Measurements from ENCODE around the gene ADORA1. TPM values are rescaled to one million over a fixed set of nuclear protein-coding genes. Genes with fewer than 3 reads are reported as not detected.

ADORA1 gene
- total RNA-seq, 5 donors from 2014 or later (not counting 1 experiment from before 2014, with no cell fraction given) = not detected

DNA sequence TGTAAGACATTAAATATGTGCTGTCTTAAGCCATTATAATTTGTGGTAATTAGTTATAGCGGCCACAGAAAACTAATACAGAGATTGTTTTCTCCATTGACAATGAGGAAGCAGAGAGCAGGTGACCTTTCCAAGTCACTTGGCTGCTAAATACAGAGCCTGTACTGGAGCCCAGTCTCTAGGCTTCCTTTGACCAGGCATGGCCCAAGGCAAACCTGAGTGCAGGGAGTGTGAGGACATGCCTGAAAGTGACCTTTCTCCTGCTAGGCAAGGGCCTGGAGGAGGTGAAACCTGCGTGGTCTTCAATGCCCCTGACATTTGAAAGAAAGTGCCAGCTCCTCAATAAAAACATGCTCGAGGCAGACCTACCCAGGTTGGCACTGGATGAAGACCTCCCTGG is 71.5 kb downstream of the ADORA1 start:
- Histone ChIP-seq H3K36me3 (ENCODE audit: control insufficient read depth in 2 of 2, extremely low read depth in 1 of 2, insufficient read depth in 1 of 2, low read length in 1 of 2) (no peaks in the 10 kb centered on the region), H3K4me3 (ENCODE audit: control insufficient read depth in 1 of 2, extremely low read depth in 1 of 2, low read length in 1 of 2) (no peak overlapping the region), H3K9me3 (no peaks in the 10 kb centered on the region), H3K4me1 (ENCODE audit: control insufficient read depth in 1 of 2, extremely low read depth in 1 of 2, insufficient read depth in 2 of 2, low read length in 2 of 2) (no peaks in the 10 kb centered on the region), H3K27ac (ENCODE audit: low read length) (no peak overlapping the region), H3K27me3 (replicated peaks in 1 of 2; ENCODE audit: control insufficient read depth in 2 of 2, extremely low read depth in 1 of 2, insufficient read depth in 2 of 2, low read length in 1 of 2) (peaks cover 0 to 27% of the 10 kb centered on the region in 2 experiments)
- POLR2A ChIA-PET = no interaction called here
- H3K27me3 Mint-ChIP-seq = peaks cover 12 to 37% of the 10 kb centered on the region in 2 donors
- no peaks in the 10 kb centered on the region for H3K4me1 Mint-ChIP-seq
- ATAC-seq (replicated peaks in 1 of 4) (no peak), DNase-seq (no peak)
- no peaks in the 10 kb centered on the region for H3K9me3 Mint-ChIP-seq
- no peaks in the 10 kb centered on the region for H3K36me3 Mint-ChIP-seq
- H3K4me3 Mint-ChIP-seq = no peak overlapping the region
- no peak overlapping the region for H3K27ac Mint-ChIP-seq
- CTCF ChIA-PET = no interaction called here
- 60% methylated on average over 2 of the region's 3 CpGs for WGBS (ENCODE audit: insufficient coverage)

DNA sequence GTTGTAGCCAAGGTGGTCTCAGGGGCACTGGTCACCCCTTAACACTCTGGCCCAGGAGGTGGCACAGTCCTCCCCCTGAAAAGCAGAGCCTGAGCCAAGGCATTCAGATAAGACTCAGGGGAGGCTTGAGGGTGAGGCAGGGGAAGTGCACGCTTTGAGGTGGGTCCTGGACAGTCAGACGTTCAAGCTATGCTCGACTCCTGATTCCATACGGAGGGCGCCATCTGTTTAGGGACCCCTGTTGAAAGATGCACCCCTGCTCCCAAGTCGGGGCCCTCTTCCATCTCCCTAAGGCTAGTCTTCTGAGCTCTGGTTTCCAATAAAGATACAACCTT is 71.9 kb downstream of the ADORA1 start:
- H3K27ac Mint-ChIP-seq = no peak overlapping the region
- H3K27me3 Mint-ChIP-seq = peaks cover 12 to 37% of the 10 kb centered on the region in 2 donors
- ChIA-PET CTCF (no interaction called here), POLR2A (no interaction called here)
- H3K27me3 ChIP-seq (replicated peaks in 1 of 2; ENCODE audit: control insufficient read depth in 2 of 2, extremely low read depth in 1 of 2, insufficient read depth in 2 of 2, low read length in 1 of 2) = peaks cover 0 to 29% of the 10 kb centered on the region in 2 experiments
- no peak overlapping the region for H3K27ac ChIP-seq (ENCODE audit: low read length)
- ATAC-seq (replicated peaks in 1 of 4) = no peak
- DNase-seq = no peak
- no peaks in the 10 kb centered on the region for H3K4me1 Mint-ChIP-seq
- H3K4me3 Mint-ChIP-seq = no peak overlapping the region
- 75% methylated on average over 6 of the region's 6 CpGs for WGBS (ENCODE audit: insufficient coverage)
- H3K4me1 ChIP-seq (ENCODE audit: control insufficient read depth in 1 of 2, extremely low read depth in 1 of 2, insufficient read depth in 2 of 2, low read length in 2 of 2) = no peaks in the 10 kb centered on the region
- H3K9me3 Mint-ChIP-seq = no peaks in the 10 kb centered on the region
- no peak overlapping the region for H3K4me3 ChIP-seq (ENCODE audit: control insufficient read depth in 1 of 2, extremely low read depth in 1 of 2, low read length in 1 of 2)
- H3K36me3 ChIP-seq (ENCODE audit: control insufficient read depth in 2 of 2, extremely low read depth in 1 of 2, insufficient read depth in 1 of 2, low read length in 1 of 2) = no peaks in the 10 kb centered on the region
- no peaks in the 10 kb centered on the region for H3K36me3 Mint-ChIP-seq
- no peaks in the 10 kb centered on the region for H3K9me3 ChIP-seq

DNA sequence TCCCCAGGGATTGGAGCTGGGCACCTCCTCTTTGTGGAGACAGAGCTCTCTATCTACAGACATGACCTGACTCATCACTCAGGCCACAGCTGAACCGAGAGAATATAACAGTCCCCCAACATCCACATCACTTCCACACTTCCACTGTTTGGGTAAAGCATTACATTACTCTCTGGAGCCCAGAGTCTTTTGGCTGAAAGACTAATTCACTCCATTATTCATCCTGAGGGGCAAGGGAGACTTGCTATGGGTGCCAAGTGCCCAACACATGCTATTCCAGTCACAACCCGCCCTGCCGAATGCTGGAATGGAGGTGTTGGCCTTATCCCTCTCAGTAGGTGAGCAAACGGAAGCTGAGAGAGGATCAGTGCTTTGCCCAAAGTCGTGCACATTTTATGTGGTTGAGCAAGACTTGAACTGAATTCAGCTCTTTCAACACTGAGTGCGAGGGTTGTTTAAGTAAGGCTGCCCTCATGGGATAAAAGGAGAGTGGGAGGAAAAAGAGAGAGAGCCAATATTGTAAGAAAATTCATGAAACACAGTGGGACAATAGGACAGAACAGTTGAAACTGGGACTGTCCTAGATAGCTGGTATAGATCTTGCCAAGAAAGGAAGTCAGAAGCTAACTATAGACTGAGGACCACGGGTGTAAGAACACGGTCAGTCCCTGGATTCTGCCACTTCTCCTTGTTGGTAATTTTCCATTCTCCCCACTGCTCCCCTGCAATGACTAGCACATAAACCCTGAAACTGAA is 72.5 kb downstream of the ADORA1 start:
- Mint-ChIP-seq H3K27ac (no peak overlapping the region), H3K4me3 (no peak overlapping the region), H3K36me3 (no peaks in the 10 kb centered on the region), H3K9me3 (no peaks in the 10 kb centered on the region), H3K4me1 (no peaks in the 10 kb centered on the region), H3K27me3 (peaks cover 12 to 37% of the 10 kb centered on the region in 2 donors)
- ChIA-PET CTCF (no interaction called here), POLR2A (no interaction called here)
- WGBS (ENCODE audit: insufficient coverage) = 70% methylated on average over 5 of the region's 8 CpGs
- no peak overlapping the region for H3K27ac ChIP-seq (ENCODE audit: low read length)
- H3K36me3 ChIP-seq (ENCODE audit: control insufficient read depth in 2 of 2, extremely low read depth in 1 of 2, insufficient read depth in 1 of 2, low read length in 1 of 2) = no peaks in the 10 kb centered on the region
- no peaks in the 10 kb centered on the region for H3K4me1 ChIP-seq (ENCODE audit: control insufficient read depth in 1 of 2, extremely low read depth in 1 of 2, insufficient read depth in 2 of 2, low read length in 2 of 2)
- ATAC-seq (replicated peaks in 1 of 4) (no peak), DNase-seq (no peak)
- no peaks in the 10 kb centered on the region for H3K9me3 ChIP-seq
- no peak overlapping the region for H3K4me3 ChIP-seq (ENCODE audit: control insufficient read depth in 1 of 2, extremely low read depth in 1 of 2, low read length in 1 of 2)
- H3K27me3 ChIP-seq (replicated peaks in 1 of 2; ENCODE audit: control insufficient read depth in 2 of 2, extremely low read depth in 1 of 2, insufficient read depth in 2 of 2, low read length in 1 of 2) = peaks cover 0 to 28% of the 10 kb centered on the region in 2 experiments

DNA sequence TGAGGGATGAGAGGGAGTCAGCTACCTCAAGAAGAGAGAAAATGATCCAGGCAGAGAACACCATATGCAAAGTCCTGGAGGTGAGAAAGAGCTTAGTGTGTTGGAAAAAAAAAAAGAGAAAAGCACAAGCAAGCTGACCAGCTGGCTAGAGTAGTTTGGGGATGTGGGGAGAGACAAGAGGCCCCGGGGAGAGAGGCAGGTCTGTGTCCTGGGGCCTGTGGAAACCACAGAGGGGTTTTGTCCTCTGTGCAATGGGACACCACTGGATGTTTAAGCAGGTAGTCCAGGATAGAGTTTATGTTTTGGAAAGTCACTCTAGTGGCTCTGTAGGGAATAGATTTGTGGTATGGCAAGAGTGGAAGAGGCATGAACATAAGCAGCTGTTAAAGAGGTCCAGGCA is 73.4 kb downstream of the ADORA1 start:
- 42% methylated on average over 1 of the region's 1 CpG for WGBS (ENCODE audit: insufficient coverage)
- Mint-ChIP-seq H3K36me3 (no peaks in the 10 kb centered on the region), H3K9me3 (no peaks in the 10 kb centered on the region), H3K4me1 (no peaks in the 10 kb centered on the region), H3K27me3 (peaks cover 12 to 37% of the 10 kb centered on the region in 2 donors), H3K27ac (no peak overlapping the region), H3K4me3 (no peak overlapping the region)
- no peak for DNase-seq
- CTCF ChIA-PET = no interaction called here
- POLR2A ChIA-PET = interaction anchor here in 1 of 2 donors (0.5 kb wide), 1 partner anchor 1550 kb away, joined by 3 read pairs; no protein-coding TSS in a partner anchor
- Histone ChIP-seq H3K4me3 (ENCODE audit: control insufficient read depth in 1 of 2, extremely low read depth in 1 of 2, low read length in 1 of 2) (no peak overlapping the region), H3K9me3 (no peaks in the 10 kb centered on the region), H3K27ac (ENCODE audit: low read length) (no peak overlapping the region), H3K36me3 (ENCODE audit: control insufficient read depth in 2 of 2, extremely low read depth in 1 of 2, insufficient read depth in 1 of 2, low read length in 1 of 2) (no peaks in the 10 kb centered on the region), H3K4me1 (ENCODE audit: control insufficient read depth in 1 of 2, extremely low read depth in 1 of 2, insufficient read depth in 2 of 2, low read length in 2 of 2) (no peaks in the 10 kb centered on the region), H3K27me3 (replicated peaks in 1 of 2; ENCODE audit: control insufficient read depth in 2 of 2, extremely low read depth in 1 of 2, insufficient read depth in 2 of 2, low read length in 1 of 2) (peaks cover 0 to 33% of the 10 kb centered on the region in 2 experiments)
- no peak for ATAC-seq (replicated peaks in 1 of 4)

DNA sequence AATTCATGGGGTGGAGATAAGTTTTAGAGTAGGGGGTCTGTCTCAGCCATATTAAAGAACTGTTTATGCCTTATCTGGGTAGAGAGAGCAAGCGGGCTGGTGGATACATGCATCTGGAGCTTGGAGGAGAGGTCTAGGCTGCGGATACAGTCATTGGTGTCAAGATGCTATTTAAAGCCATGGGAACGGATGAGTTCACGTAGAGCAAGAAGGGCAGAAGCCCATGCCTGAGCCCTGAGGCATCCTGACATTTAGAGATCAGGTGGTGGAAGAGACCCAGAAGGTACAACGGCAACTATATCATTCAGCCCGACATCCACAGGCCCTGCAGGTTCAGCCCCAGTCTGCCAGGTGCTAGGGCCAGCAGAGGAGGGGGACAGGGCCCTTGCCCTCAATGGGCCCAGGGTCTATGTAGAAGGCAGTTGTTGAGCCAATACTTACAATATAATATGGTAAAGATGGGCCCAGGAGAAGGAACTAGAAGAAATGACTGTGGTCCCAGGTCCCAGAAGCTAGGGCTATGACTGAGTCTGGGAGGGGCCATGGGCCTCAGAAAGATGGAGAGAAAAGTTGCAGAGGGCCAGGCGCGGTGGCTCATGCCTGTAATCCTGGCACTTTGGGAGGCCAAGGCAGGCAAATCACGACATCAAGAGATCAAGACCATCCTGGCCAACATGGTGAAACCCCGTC is 74.1 kb downstream of the ADORA1 start:
- POLR2A ChIA-PET = no interaction called here
- Histone ChIP-seq H3K4me1 (ENCODE audit: control insufficient read depth in 1 of 2, extremely low read depth in 1 of 2, insufficient read depth in 2 of 2, low read length in 2 of 2) (no peaks in the 10 kb centered on the region), H3K36me3 (ENCODE audit: control insufficient read depth in 2 of 2, extremely low read depth in 1 of 2, insufficient read depth in 1 of 2, low read length in 1 of 2) (no peaks in the 10 kb centered on the region), H3K27ac (ENCODE audit: low read length) (no peak overlapping the region), H3K27me3 (replicated peaks in 1 of 2; ENCODE audit: control insufficient read depth in 2 of 2, extremely low read depth in 1 of 2, insufficient read depth in 2 of 2, low read length in 1 of 2) (peaks cover 0 to 35% of the 10 kb centered on the region in 2 experiments), H3K4me3 (ENCODE audit: control insufficient read depth in 1 of 2, extremely low read depth in 1 of 2, low read length in 1 of 2) (no peak overlapping the region), H3K9me3 (no peaks in the 10 kb centered on the region)
- H3K27me3 Mint-ChIP-seq = peaks cover 12 to 37% of the 10 kb centered on the region in 2 donors
- H3K36me3 Mint-ChIP-seq = no peaks in the 10 kb centered on the region
- no peak overlapping the region for H3K27ac Mint-ChIP-seq
- CTCF ChIA-PET = no interaction called here
- no peak for ATAC-seq (replicated peaks in 1 of 4)
- no peak for DNase-seq
- no peaks in the 10 kb centered on the region for H3K9me3 Mint-ChIP-seq
- WGBS (ENCODE audit: insufficient coverage) = 66% methylated on average over 9 of the region's 10 CpGs
- H3K4me1 Mint-ChIP-seq = no peaks in the 10 kb centered on the region
- H3K4me3 Mint-ChIP-seq = no peak overlapping the region

DNA sequence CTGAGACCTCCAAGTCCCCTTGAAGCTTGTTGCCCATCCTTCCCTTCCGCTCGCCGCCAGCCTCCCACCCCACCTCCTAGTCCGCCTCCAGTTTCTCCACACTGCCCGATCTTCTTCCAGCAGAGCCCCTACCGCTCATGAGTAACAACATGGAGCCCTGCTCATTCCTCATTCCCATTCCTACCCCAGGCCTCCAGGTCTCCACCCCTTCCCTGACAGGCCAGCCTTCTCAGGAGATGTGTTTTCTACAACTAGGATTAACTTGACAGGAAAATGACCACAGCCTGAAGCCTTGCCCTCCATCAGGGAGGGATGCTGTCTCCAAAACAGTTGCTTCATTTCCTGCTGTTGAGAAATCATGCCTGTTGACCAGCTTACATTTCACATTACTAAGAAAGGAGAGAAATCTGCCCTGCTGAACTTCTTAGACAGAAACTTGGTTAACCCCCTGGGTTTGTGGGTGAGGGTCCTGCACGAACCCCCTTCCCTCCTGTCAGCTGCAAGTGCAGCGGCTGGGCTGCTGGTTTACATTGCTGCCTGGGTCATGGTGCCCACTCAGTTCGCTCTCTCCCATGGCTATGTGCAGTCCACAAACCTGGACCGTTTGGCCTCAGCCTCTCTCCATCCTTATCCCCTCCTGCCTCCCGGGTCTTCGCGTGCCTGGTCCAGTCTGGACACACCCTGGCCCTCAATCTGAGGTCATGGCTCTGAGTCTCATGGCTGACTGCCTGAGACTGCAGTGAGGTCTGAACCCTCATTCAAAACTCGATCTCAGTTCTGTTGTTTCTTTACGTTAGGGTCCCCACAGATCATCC is 75.1 kb downstream of the ADORA1 start:
- Mint-ChIP-seq H3K27me3 (peaks cover 12 to 33% of the 10 kb centered on the region in 2 donors), H3K9me3 (no peaks in the 10 kb centered on the region), H3K36me3 (no peaks in the 10 kb centered on the region), H3K4me3 (no peak overlapping the region), H3K27ac (no peak overlapping the region), H3K4me1 (no peaks in the 10 kb centered on the region)
- ChIA-PET CTCF (no interaction called here), POLR2A (interaction anchor here in 1 of 2 donors (0.7 kb wide), 1 partner anchor 8 kb away, joined by 4 read pairs; no protein-coding TSS in a partner anchor)
- no peaks in the 10 kb centered on the region for H3K36me3 ChIP-seq (ENCODE audit: control insufficient read depth in 2 of 2, extremely low read depth in 1 of 2, insufficient read depth in 1 of 2, low read length in 1 of 2)
- no peak overlapping the region for H3K27ac ChIP-seq (ENCODE audit: low read length)
- DNase-seq (no peak), ATAC-seq (replicated peaks in 1 of 4) (no peak)
- H3K27me3 ChIP-seq (replicated peaks in 1 of 2; ENCODE audit: control insufficient read depth in 2 of 2, extremely low read depth in 1 of 2, insufficient read depth in 2 of 2, low read length in 1 of 2) = peaks cover 0 to 35% of the 10 kb centered on the region in 2 experiments
- H3K9me3 ChIP-seq = no peaks in the 10 kb centered on the region
- H3K4me1 ChIP-seq (ENCODE audit: control insufficient read depth in 1 of 2, extremely low read depth in 1 of 2, insufficient read depth in 2 of 2, low read length in 2 of 2) = no peaks in the 10 kb centered on the region
- no peak overlapping the region for H3K4me3 ChIP-seq (ENCODE audit: control insufficient read depth in 1 of 2, extremely low read depth in 1 of 2, low read length in 1 of 2)
- WGBS (ENCODE audit: insufficient coverage) = 88% methylated on average over 13 of the region's 15 CpGs

Measured in T-cell (primary cell).